GM18861 (cell line): ENCODE data around the gene STOM.

Experiments
- ATAC-seq: cut with Tn5 transposase; IDR thresholded peaks from one replicate; pipeline ENCODE4 v1.9.1; 2021; ENCODE audit not compliant: unreplicated experiment

Gene STOM

DNA sequence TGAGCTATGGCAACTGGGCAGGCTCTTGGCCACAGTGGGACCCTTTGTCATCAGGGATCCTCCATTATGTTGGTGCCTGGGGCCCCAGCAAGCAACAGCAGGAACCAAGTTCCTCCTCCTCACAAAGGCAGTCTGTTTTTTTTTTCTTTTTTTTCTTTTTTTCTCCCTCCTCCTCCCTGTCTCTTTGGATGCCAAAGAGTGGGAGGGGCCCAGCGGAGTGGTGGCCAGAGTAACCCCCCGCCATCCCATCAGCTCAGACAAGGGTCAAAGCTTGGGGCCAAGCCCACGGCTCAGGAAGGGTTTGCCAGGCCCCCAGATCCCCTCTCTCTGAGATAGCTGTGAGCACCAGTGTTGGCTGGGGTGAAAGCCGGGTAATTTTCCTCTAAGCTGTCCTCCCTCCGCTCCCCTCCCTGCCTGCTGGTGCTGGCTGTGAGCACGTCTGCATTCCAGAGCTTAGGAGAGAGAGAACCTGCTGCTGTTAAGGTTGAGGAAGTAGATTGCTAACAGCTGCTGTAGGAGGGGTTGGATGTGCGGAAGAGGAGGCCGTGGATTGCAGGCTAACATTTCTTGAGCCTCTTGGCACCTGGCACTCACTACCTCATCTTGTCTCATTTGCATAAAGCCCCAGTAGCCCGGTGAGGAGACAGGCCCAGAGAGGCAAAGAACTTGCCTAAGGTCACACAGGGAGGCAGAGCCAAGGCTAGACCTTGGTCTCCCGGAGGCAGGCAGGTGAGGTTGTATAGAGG lies 80.9 kb downstream of the STOM start:
- ATAC-seq, result no peak
